A375 (cell line): ENCODE measurements around the gene LMAN1. TPM values are rescaled to one million over a fixed set of nuclear protein-coding genes. Genes with fewer than 3 reads are reported as not detected.

ENCODE experiments used
- total RNA-seq: library from RNA; depleted of rRNA; stranded (reverse); fragments of >200 nt; shearing (Covaris generic); gene quantifications from 2 replicates; pipeline ENCODE4 v1.2.3, GENCODE V29; 2014; rRNA removed

The LMAN1 gene, protein sequence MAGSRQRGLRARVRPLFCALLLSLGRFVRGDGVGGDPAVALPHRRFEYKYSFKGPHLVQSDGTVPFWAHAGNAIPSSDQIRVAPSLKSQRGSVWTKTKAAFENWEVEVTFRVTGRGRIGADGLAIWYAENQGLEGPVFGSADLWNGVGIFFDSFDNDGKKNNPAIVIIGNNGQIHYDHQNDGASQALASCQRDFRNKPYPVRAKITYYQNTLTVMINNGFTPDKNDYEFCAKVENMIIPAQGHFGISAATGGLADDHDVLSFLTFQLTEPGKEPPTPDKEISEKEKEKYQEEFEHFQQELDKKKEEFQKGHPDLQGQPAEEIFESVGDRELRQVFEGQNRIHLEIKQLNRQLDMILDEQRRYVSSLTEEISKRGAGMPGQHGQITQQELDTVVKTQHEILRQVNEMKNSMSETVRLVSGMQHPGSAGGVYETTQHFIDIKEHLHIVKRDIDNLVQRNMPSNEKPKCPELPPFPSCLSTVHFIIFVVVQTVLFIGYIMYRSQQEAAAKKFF
- 80.3 and 83.0 TPM in 2 replicates for total RNA-seq

DNA sequence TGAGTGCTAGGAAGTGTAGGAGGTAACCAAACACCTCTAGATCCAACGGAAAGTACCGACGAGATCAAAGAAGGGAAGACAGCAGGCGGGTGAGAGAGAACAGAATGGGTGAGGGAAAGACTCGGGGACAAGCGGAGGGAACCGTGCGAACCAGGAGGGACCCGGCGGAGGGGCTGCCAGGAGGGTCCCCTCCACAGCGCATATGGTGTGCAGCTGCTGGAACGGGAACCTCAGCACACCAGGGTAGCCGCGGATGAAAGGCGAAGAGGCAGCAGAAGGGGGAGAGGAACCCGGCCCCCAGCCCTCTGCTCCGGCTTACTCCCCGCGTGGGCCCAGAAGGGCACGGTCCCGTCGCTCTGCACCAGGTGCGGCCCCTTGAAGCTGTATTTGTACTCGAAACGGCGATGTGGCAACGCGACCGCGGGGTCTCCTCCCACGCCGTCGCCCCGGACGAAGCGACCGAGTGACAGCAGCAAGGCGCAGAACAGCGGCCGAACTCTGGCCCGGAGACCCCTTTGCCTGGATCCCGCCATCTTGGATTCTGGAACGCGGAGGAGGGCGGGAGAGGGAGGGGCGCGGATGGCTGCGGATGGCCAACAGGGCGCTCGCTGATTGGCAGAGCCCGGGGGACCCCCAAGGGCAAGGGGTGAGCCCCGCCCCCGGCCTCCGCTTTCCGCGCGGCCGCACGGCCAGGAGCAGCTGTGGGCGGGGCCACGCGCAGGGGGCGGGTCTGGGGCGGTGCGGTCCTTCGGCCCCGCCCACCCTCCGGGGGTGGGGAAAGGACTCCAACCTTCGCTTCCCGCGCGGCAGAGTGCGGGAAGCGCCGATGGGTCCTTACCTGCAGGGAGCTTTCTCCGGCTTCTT is at the start of gene LMAN1:
TSS of gene LMAN1 (minus strand) at position 554 of the 864 bp plus-strand sequence. CDS start at position 533, 21 bp downstream.

DNA sequence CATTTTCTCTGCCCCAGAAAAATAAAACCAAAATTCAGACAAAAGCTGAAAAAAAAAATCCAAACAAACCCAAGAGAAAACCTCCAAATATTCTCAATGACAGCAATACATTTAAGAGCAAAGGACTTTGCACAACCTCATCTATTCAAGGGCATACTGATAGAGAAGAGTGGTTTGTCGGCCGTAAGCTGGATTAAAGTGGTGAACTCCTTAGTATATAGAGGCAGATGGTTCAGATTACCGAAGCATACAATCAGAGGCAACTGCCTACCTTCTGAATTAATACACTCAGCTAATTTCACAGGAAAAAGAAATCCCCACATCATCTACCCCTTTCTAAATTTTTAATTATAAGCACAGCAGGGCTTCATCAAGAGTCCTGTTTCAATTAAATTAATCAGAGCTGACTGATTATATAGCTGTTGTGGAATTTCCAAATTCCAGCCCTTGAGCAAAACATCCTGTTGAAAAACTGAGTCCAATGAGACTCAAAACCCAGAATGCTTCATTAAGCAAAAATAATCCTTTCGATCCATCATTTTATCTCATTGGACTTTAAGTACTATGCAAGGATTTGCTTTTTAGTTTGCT is 40.5 kb downstream of the LMAN1 start, which contains the start of gene CPLX4:
TSS of gene CPLX4 (minus strand) at position 190 of the 591 bp plus-strand sequence. CDS start at position 3, 187 bp downstream.

Other genes with a start within 250 kb of the LMAN1 start
- 32.5 and 35.6 TPM in 2 replicates for gene SEC11C, start 219.4 kb downstream of the LMAN1 start, total RNA-seq
- not detected in 2 replicates for gene GRP, start 139.1 kb downstream of the LMAN1 start, total RNA-seq
- not detected in 2 replicates for gene RAX, start 85.8 kb downstream of the LMAN1 start, total RNA-seq
- gene CPLX4, start 40.6 kb downstream of the LMAN1 start, total RNA-seq: not detected in 2 replicates